GM18858 (cell line): ENCODE data around the gene EIF2B5.

Experiments
- ATAC-seq: cut with Tn5 transposase; IDR thresholded peaks from one replicate; pipeline ENCODE4 v1.9.1; 2021; ENCODE audit not compliant: unreplicated experiment

Gene EIF2B5

GRCh38 chr3:184172681-184173373 lies 37.7 kb downstream of the EIF2B5 start:
- no peak for ATAC-seq

- ATAC-seq, result no peak
These were observed 38.2 kb downstream of the EIF2B5 start for GRCh38 chr3:184173374-184173722.

- peak; percentile 0 for ATAC-seq
These were observed 39.1 kb downstream of the EIF2B5 start for GRCh38 chr3:184174284-184174645.

GRCh38 chr3:184174646-184175492 lies 39.7 kb downstream of the EIF2B5 start, which contains the start of gene AP2M1:
Gene AP2M1 (plus strand): TSS chr3:184174855. CDS start chr3:184176994, 2,139 bp downstream.
- peak; percentile 91 for ATAC-seq

GRCh38 chr3:184175506-184175905 lies 40.3 kb downstream of the EIF2B5 start:
- ATAC-seq, result no peak

GRCh38 chr3:184175981-184176376 lies 40.8 kb downstream of the EIF2B5 start:
- ATAC-seq, result no peak

- ATAC-seq, result no peak
These were observed 41.5 kb downstream of the EIF2B5 start for GRCh38 chr3:184176377-184177330.

GRCh38 chr3:184177331-184177731 lies 42.2 kb downstream of the EIF2B5 start:
- ATAC-seq, result no peak

GRCh38 chr3:184177767-184178306 lies 42.7 kb downstream of the EIF2B5 start:
- no peak for ATAC-seq

- ATAC-seq, result no peak
These were observed 43.5 kb downstream of the EIF2B5 start for GRCh38 chr3:184178521-184179138.

GRCh38 chr3:184180165-184180564 lies 45.0 kb downstream of the EIF2B5 start:
- ATAC-seq, result no peak

- ATAC-seq, result no peak
These were observed 46.4 kb downstream of the EIF2B5 start for GRCh38 chr3:184181596-184181995.

- no peak for ATAC-seq
These were observed 48.5 kb downstream of the EIF2B5 start for GRCh38 chr3:184183679-184184078.

GRCh38 chr3:184184546-184185230 lies 49.5 kb downstream of the EIF2B5 start:
- no peak for ATAC-seq

GRCh38 chr3:184185461-184186183 lies 50.5 kb downstream of the EIF2B5 start:
- peak; percentile 84 for ATAC-seq

- ATAC-seq, result no peak
These were observed 51.2 kb downstream of the EIF2B5 start, which contains the start of gene ABCF3 for GRCh38 chr3:184186184-184186901. Gene ABCF3 (plus strand): TSS chr3:184186199. CDS start chr3:184186208, 9 bp downstream.

- no peak for ATAC-seq
These were observed 51.7 kb downstream of the EIF2B5 start for GRCh38 chr3:184186902-184187207.

GRCh38 chr3:184188080-184188479 lies 52.9 kb downstream of the EIF2B5 start:
- no peak for ATAC-seq

GRCh38 chr3:184189421-184189820 lies 54.3 kb downstream of the EIF2B5 start:
- no peak for ATAC-seq
